GM12875 (cell line): Measurements from ENCODE around the gene SYN1.

ENCODE experiments used
- H3K4me3 ChIP-seq: one replicate; pipeline ENCODE4 v1.5.1; 2011; ENCODE audit warnings: low read depth, low read length, control low read depth
- CTCF ChIP-seq: IDR thresholded peaks from 2 replicates; pipeline ENCODE4 v1.5.1; 2011; ENCODE audit warnings: low read depth, mild to moderate bottlenecking, control low read depth, inconsistent platforms, low read length, moderate library complexity, borderline replicate concordance; ENCODE audit not compliant: insufficient read depth

The SYN1 gene

GRCh38 chrX:47658684-47659420 is 39.2 kb upstream of the SYN1 start, which contains the start of gene UXT:
Gene UXT, minus strand, starts transcription at chrX:47659180. Its CDS starts 253 bp downstream, at chrX:47658927.
- TF ChIP-seq CTCF, result no peak
- H3K4me3 ChIP-seq, result peak within 1 kb of the TSS; percentile 78

GRCh38 chrX:47658301-47658683 is 38.6 kb upstream of the SYN1 start:
- TF ChIP-seq CTCF, result no peak
- peak overlapping the region; percentile 50 for H3K4me3 ChIP-seq

- TF ChIP-seq CTCF, result no peak
Observed at GRCh38 chrX:47651043-47651905, 31.6 kb upstream of the SYN1 start.

GRCh38 chrX:47650164-47651042 is 30.7 kb upstream of the SYN1 start, which contains the start of gene ELK1:
Gene ELK1, minus strand, starts transcription at chrX:47650563. Its CDS starts 9,122 bp downstream, at chrX:47641441.
- no peak for TF ChIP-seq CTCF
- peak within 1 kb of the TSS; percentile 83 for H3K4me3 ChIP-seq

More at GRCh38 chrX:47651043-47651905, 31.6 kb upstream of the SYN1 start:
- peak overlapping the region; percentile 47 for H3K4me3 ChIP-seq

- TF ChIP-seq CTCF, result no peak
- peak overlapping the region; percentile 83 for H3K4me3 ChIP-seq
Observed at GRCh38 chrX:47649781-47650163, 30.1 kb upstream of the SYN1 start.

- H3K4me3 ChIP-seq, result peak overlapping the region; percentile 83
- no peak for TF ChIP-seq CTCF
Observed at GRCh38 chrX:47649271-47649670, 29.6 kb upstream of the SYN1 start.
